Nucleus accumbens (tissue), 56 donors: ENCODE results near the gene MYO1B.

Experiments used
- DNase-seq, 56 donors: peaks; one replicate each; lab custom pipeline; 2025; lab: John Stamatoyannopoulos, UW

MYO1B gene

GRCh38 chr2:191245046-191245868 lies at the start of gene MYO1B:
TSS of gene MYO1B (plus strand) at chr2:191245404. CDS start at chr2:191276896, 31,492 bp downstream.
- DNase-seq = peak in 8 of 56 donors; percentile 14 to 70 (median 31)

GRCh38 chr2:191197096-191197495 lies 48.1 kb upstream of the MYO1B start:
- DNase-seq = no peak

GRCh38 chr2:191198271-191198670 lies 46.9 kb upstream of the MYO1B start:
- no peak for DNase-seq

- no peak for DNase-seq
Measured at GRCh38 chr2:191199929-191200512, 45.2 kb upstream of the MYO1B start.

- DNase-seq = no peak
Measured at GRCh38 chr2:191200910-191201309, 44.3 kb upstream of the MYO1B start.

- DNase-seq = no peak
Measured at GRCh38 chr2:191202209-191202721, 42.9 kb upstream of the MYO1B start.

GRCh38 chr2:191202881-191203397 lies 42.3 kb upstream of the MYO1B start:
- no peak for DNase-seq

GRCh38 chr2:191204433-191204832 lies 40.8 kb upstream of the MYO1B start:
- DNase-seq = no peak

- no peak for DNase-seq
Measured at GRCh38 chr2:191206613-191207471, 38.4 kb upstream of the MYO1B start.

- no peak for DNase-seq
Measured at GRCh38 chr2:191209340-191209739, 35.9 kb upstream of the MYO1B start.

GRCh38 chr2:191212119-191212518 lies 33.1 kb upstream of the MYO1B start:
- no peak for DNase-seq

GRCh38 chr2:191213333-191213732 lies 31.9 kb upstream of the MYO1B start:
- DNase-seq = no peak

GRCh38 chr2:191215230-191215629 lies 30.0 kb upstream of the MYO1B start:
- DNase-seq = no peak

- DNase-seq = no peak
Measured at GRCh38 chr2:191215666-191216065, 29.5 kb upstream of the MYO1B start.

- no peak for DNase-seq
Measured at GRCh38 chr2:191217580-191217979, 27.6 kb upstream of the MYO1B start.

GRCh38 chr2:191218292-191218898 lies 26.8 kb upstream of the MYO1B start:
- peak in 9 of 56 donors; percentile 0 to 25 (median 2) for DNase-seq

- DNase-seq = no peak
Measured at GRCh38 chr2:191220671-191221070, 24.5 kb upstream of the MYO1B start.

GRCh38 chr2:191221666-191222065 lies 23.5 kb upstream of the MYO1B start:
- no peak for DNase-seq

GRCh38 chr2:191222507-191222906 lies 22.7 kb upstream of the MYO1B start:
- no peak for DNase-seq

- DNase-seq = no peak
Measured at GRCh38 chr2:191222952-191223351, 22.3 kb upstream of the MYO1B start.
